ENCODE measurements around the gene OMA1.
"Not testable (repeated sequence)": the region's sequence is repeated elsewhere in the genome, so short reads cannot be mapped to it uniquely, and the experiment has no call there.

Gene OMA1

GRCh38 chr1:58548371-58548770 lies 1.8 kb upstream of the OMA1 start:
- Histone ChIP-seq H3K36me3 (ENCODE audit: insufficient read depth, insufficient read length, low read length) (no peaks in the 10 kb centered on the region), H3K9me3 (ENCODE audit: insufficient read depth, low read length) (no peaks in the 10 kb centered on the region), H3K4me3 (ENCODE audit: insufficient read length, low read depth) (no peak overlapping the region), H3K9ac (ENCODE audit: insufficient read length, low read depth) (no peak overlapping the region), H3K27me3 (ENCODE audit: insufficient read depth, insufficient read length) (no peaks in the 10 kb centered on the region), H3K4me1 (ENCODE audit: insufficient read depth, insufficient read length) (no peaks in the 10 kb centered on the region)
- no peak for DNase-seq (ENCODE audit: low read depth, low spot score)
- TF ChIP-seq ZNF274 (IDR thresholded peaks at IDR 0.05; ENCODE audit: low read depth, low read length) (no peak), SUZ12 (IDR thresholded peaks at IDR 0.05; ENCODE audit: extremely low read depth, insufficient read depth, insufficient read length) (no peak), YY1 (IDR thresholded peaks at IDR 0.05; ENCODE audit: insufficient read depth, insufficient read length) (no peak)

GRCh38 chr1:58545591-58546519 lies 671 bp downstream of the OMA1 start:
- TF ChIP-seq SUZ12 (IDR thresholded peaks at IDR 0.05; ENCODE audit: extremely low read depth, insufficient read depth, insufficient read length): no peak
- TF ChIP-seq YY1 (IDR thresholded peaks at IDR 0.05; ENCODE audit: insufficient read depth, insufficient read length): no peak
- no peak for TF ChIP-seq ZNF274 (IDR thresholded peaks at IDR 0.05; ENCODE audit: low read depth, low read length)
- DNase-seq (ENCODE audit: low read depth, low spot score): peak; percentile 54
- Histone ChIP-seq H3K4me1 (ENCODE audit: insufficient read depth, insufficient read length) (no peaks in the 10 kb centered on the region), H3K36me3 (ENCODE audit: insufficient read depth, insufficient read length, low read length) (no peaks in the 10 kb centered on the region), H3K9ac (ENCODE audit: insufficient read length, low read depth) (peak overlapping the region; percentile 86), H3K9me3 (ENCODE audit: insufficient read depth, low read length) (no peaks in the 10 kb centered on the region), H3K27me3 (ENCODE audit: insufficient read depth, insufficient read length) (no peaks in the 10 kb centered on the region), H3K4me3 (ENCODE audit: insufficient read length, low read depth) (peak overlapping the region; percentile 73)

GRCh38 chr1:58543260-58543659 lies 3.3 kb downstream of the OMA1 start:
- Histone ChIP-seq H3K4me1 (ENCODE audit: insufficient read depth, insufficient read length) (no peaks in the 10 kb centered on the region), H3K36me3 (ENCODE audit: insufficient read depth, insufficient read length, low read length) (no peaks in the 10 kb centered on the region), H3K9ac (ENCODE audit: insufficient read length, low read depth) (no peak overlapping the region), H3K4me3 (ENCODE audit: insufficient read length, low read depth) (no peak overlapping the region), H3K27me3 (ENCODE audit: insufficient read depth, insufficient read length) (no peaks in the 10 kb centered on the region), H3K9me3 (ENCODE audit: insufficient read depth, low read length) (no peaks in the 10 kb centered on the region)
- no peak for DNase-seq (ENCODE audit: low read depth, low spot score)
- TF ChIP-seq ZNF274 (IDR thresholded peaks at IDR 0.05; ENCODE audit: low read depth, low read length) (no peak), YY1 (IDR thresholded peaks at IDR 0.05; ENCODE audit: insufficient read depth, insufficient read length) (no peak), SUZ12 (IDR thresholded peaks at IDR 0.05; ENCODE audit: extremely low read depth, insufficient read depth, insufficient read length) (no peak)

- TF ChIP-seq SUZ12 (IDR thresholded peaks at IDR 0.05; ENCODE audit: extremely low read depth, insufficient read depth, insufficient read length) (no peak), ZNF274 (IDR thresholded peaks at IDR 0.05; ENCODE audit: low read depth, low read length) (no peak), YY1 (IDR thresholded peaks at IDR 0.05; ENCODE audit: insufficient read depth, insufficient read length) (no peak)
- Histone ChIP-seq H3K4me3 (ENCODE audit: insufficient read length, low read depth) (no peak overlapping the region), H3K27me3 (ENCODE audit: insufficient read depth, insufficient read length) (no peaks in the 10 kb centered on the region), H3K9me3 (ENCODE audit: insufficient read depth, low read length) (no peaks in the 10 kb centered on the region), H3K36me3 (ENCODE audit: insufficient read depth, insufficient read length, low read length) (peaks cover 4% of the 10 kb centered on the region), H3K9ac (ENCODE audit: insufficient read length, low read depth) (no peak overlapping the region), H3K4me1 (ENCODE audit: insufficient read depth, insufficient read length) (no peaks in the 10 kb centered on the region)
- DNase-seq (ENCODE audit: low read depth, low spot score): no peak
Measured at GRCh38 chr1:58539553-58539952, 7.0 kb downstream of the OMA1 start.

GRCh38 chr1:58538821-58539220 lies 7.7 kb downstream of the OMA1 start:
- no peaks in the 10 kb centered on the region for H3K9me3 ChIP-seq (ENCODE audit: insufficient read depth, low read length)
- H3K9ac ChIP-seq (ENCODE audit: insufficient read length, low read depth): no peak overlapping the region
- no peak overlapping the region for H3K4me3 ChIP-seq (ENCODE audit: insufficient read length, low read depth)
- H3K27me3 ChIP-seq (ENCODE audit: insufficient read depth, insufficient read length): no peaks in the 10 kb centered on the region
- DNase-seq (ENCODE audit: low read depth, low spot score): no peak
- TF ChIP-seq YY1 (IDR thresholded peaks at IDR 0.05; ENCODE audit: insufficient read depth, insufficient read length) (no peak), ZNF274 (IDR thresholded peaks at IDR 0.05; ENCODE audit: low read depth, low read length) (no peak), SUZ12 (IDR thresholded peaks at IDR 0.05; ENCODE audit: extremely low read depth, insufficient read depth, insufficient read length) (no peak)
- peaks cover 4% of the 10 kb centered on the region for H3K36me3 ChIP-seq (ENCODE audit: insufficient read depth, insufficient read length, low read length)
- no peaks in the 10 kb centered on the region for H3K4me1 ChIP-seq (ENCODE audit: insufficient read depth, insufficient read length)

GRCh38 chr1:58531842-58532241 lies 14.7 kb downstream of the OMA1 start:
- not testable (repeated sequence) for H3K36me3 ChIP-seq (ENCODE audit: insufficient read depth, insufficient read length, low read length); H3K4me3 ChIP-seq (ENCODE audit: insufficient read length, low read depth); H3K27me3 ChIP-seq (ENCODE audit: insufficient read depth, insufficient read length); H3K9ac ChIP-seq (ENCODE audit: insufficient read length, low read depth); H3K9me3 ChIP-seq (ENCODE audit: insufficient read depth, low read length); H3K4me1 ChIP-seq (ENCODE audit: insufficient read depth, insufficient read length); DNase-seq (ENCODE audit: low read depth, low spot score)

GRCh38 chr1:58529284-58529683 lies 17.2 kb downstream of the OMA1 start:
- peaks cover 5% of the 10 kb centered on the region for H3K36me3 ChIP-seq (ENCODE audit: insufficient read depth, insufficient read length, low read length)
- no peak overlapping the region for H3K9ac ChIP-seq (ENCODE audit: insufficient read length, low read depth)
- no peaks in the 10 kb centered on the region for H3K27me3 ChIP-seq (ENCODE audit: insufficient read depth, insufficient read length)
- DNase-seq (ENCODE audit: low read depth, low spot score): no peak
- no peaks in the 10 kb centered on the region for H3K9me3 ChIP-seq (ENCODE audit: insufficient read depth, low read length)
- no peak overlapping the region for H3K4me3 ChIP-seq (ENCODE audit: insufficient read length, low read depth)
- TF ChIP-seq YY1 (IDR thresholded peaks at IDR 0.05; ENCODE audit: insufficient read depth, insufficient read length) (no peak), SUZ12 (IDR thresholded peaks at IDR 0.05; ENCODE audit: extremely low read depth, insufficient read depth, insufficient read length) (no peak), ZNF274 (IDR thresholded peaks at IDR 0.05; ENCODE audit: low read depth, low read length) (no peak)
- no peaks in the 10 kb centered on the region for H3K4me1 ChIP-seq (ENCODE audit: insufficient read depth, insufficient read length)
